NCI-H2196 treated with DMSO at 0.1 percent for 48 hours (cell line): ENCODE measurements around the gene DOK5.

Source experiments
- DNase-seq: peaks from one replicate; lab custom pipeline; 2025; ENCODE audit not compliant: unreplicated experiment; lab: John Stamatoyannopoulos, UW

Gene DOK5

GRCh38 chr20:54608039-54608745, 132.8 kb downstream of the DOK5 start:
- no peak for DNase-seq

DNA sequence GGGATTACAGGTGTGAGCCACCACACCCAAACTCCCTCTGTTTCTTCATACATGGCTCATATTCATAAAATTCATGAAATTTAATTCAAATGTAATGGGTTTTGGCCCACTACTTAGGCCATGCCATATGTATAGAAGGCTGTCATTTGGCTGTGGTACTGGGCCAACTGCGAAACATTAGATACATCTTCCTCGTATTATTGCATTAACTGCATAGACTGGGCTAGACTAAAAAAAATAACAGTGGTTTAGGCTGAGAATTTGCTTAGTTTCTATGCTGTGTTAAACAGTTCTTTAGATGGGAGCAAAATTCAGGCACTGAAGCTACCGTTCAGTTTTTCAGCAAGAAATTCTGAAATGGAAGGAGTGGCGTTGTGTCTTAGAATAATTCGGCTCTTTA, 133.6 kb downstream of the DOK5 start:
- no peak for DNase-seq

GRCh38 chr20:54611708-54612412, 136.5 kb downstream of the DOK5 start:
- no peak for DNase-seq

DNA sequence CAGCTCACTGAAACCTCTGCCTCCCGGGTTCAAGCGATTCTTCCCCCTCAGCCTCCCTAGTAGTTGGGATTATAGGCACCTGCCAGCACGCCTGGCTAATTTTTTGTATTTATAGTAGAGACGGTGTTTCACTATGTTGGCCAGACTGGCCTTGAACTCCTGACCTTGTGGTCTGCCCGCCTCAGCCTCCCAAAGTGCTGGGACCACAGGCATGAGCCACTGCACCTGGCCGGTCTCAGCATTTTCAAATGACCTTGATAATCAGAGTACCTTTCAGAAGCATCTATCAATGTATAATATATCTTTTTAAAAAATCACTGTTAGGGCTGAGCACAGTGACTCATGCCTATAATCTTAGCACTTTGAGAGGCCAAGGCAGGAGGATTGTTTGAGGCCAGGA, 143.0 kb downstream of the DOK5 start:
- DNase-seq, result no peak

- no peak for DNase-seq
These were observed 143.8 kb downstream of the DOK5 start for GRCh38 chr20:54619181-54619580.

- DNase-seq, result no peak
These were observed 144.3 kb downstream of the DOK5 start for GRCh38 chr20:54619682-54620081.

DNA sequence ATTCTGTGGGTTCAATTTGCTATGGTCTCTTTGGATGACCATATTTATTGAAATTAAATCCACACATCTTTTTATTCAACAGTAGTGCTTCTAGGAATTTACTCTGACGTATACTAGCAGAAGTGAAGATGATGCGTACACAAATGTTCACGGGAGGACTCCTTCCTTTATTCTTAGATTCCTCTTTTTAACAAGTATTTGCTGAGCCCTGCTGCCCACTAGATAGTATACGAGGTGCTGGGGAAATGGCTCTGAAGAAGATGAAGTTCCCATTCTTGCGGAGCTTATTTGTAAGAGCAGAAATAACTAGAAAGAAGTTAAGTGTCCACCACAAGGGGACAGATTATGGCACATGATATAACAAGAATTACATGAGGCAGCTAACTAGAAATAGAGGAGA, 145.2 kb downstream of the DOK5 start:
- no peak for DNase-seq

- DNase-seq, result no peak
These were observed 147.2 kb downstream of the DOK5 start for GRCh38 chr20:54622333-54623295.

DNA sequence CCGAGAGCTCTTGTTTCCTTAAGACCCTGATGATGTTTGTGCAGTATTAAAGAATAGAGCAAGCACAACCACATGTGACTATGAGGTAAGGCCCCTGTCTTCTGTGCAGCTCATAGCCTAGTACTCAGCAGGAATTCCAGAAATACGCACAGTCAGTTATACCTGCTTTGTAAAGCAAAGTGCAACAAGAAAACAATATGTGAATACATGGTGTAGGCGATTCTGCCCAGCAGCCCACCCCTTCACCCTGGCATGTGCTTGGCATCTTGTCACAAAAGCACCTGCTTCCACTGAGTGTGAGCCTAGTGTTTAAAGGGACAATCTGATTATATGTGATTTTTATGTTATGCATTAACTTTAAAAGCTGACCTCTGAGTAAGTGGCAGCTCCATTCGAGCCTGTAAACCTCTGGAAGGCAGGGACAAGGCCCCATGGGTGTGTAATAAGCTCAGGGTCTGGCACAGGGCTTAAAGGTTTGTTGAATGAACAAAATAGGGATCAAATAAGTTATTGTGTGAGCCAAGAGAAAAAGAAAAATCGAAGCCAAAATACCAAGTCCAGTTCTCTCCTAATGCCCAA, 148.7 kb downstream of the DOK5 start:
- no peak for DNase-seq

- no peak for DNase-seq
These were observed 149.5 kb downstream of the DOK5 start for GRCh38 chr20:54624706-54625390.

- DNase-seq, result no peak
These were observed 150.1 kb downstream of the DOK5 start for GRCh38 chr20:54625497-54625896.

DNA sequence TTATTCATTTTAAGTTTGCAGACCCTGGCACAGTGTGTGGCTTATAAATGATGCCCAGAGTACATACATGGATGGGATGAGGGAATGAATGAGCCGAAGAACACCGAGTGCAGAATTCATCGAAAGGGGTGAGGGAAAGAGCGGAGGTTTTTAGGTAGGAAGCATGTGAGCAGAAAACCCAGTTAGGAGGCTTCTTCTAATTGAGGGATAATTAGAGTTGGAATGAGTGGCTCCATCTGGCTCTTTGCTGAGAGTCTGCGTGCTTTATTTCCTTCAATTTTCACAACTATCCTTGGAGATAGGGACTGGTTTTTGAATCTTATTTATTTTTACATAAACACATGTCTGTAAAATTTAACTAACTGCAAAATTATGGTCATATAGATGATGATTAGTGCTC, 150.7 kb downstream of the DOK5 start:
- DNase-seq, result no peak

GRCh38 chr20:54629632-54630031, 154.2 kb downstream of the DOK5 start:
- DNase-seq, result no peak

DNA sequence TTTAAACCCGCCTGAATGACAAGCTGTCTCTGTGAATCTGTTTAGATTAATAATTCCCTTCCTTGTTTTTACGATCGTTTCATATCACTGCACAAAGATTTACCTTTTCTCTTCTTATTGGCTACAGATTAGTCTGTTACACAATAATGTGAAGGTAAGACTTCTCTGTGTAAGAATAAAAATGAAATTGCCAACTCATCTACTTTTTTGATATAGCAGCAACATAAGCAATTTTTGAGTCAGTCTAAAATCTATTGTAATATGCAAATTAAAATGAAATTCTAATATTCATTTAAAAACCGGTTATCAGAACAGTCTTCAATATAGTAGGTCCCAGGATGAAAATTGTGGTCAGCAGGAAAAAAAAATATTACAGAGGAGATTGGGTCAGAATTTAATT, 155.2 kb downstream of the DOK5 start:
- DNase-seq, result no peak

DNA sequence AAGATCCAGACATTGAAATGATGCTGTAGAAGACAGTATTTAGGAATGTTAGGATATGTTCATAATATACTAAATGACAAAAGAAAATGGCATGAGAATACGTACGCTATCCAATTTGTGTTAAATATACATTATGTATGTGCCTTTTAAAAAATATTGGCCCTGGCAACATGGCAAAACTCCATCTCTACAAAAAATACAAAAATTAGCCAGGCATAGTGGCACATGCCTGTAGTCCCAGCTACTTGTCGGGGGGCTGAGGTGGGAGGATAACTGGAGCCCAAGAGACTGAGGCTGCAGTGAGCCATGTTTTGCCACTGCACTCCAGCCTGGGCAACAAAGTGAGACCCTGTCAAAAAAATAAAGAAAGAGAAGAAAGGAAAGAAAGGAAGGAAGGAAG, 155.7 kb downstream of the DOK5 start:
- no peak for DNase-seq

DNA sequence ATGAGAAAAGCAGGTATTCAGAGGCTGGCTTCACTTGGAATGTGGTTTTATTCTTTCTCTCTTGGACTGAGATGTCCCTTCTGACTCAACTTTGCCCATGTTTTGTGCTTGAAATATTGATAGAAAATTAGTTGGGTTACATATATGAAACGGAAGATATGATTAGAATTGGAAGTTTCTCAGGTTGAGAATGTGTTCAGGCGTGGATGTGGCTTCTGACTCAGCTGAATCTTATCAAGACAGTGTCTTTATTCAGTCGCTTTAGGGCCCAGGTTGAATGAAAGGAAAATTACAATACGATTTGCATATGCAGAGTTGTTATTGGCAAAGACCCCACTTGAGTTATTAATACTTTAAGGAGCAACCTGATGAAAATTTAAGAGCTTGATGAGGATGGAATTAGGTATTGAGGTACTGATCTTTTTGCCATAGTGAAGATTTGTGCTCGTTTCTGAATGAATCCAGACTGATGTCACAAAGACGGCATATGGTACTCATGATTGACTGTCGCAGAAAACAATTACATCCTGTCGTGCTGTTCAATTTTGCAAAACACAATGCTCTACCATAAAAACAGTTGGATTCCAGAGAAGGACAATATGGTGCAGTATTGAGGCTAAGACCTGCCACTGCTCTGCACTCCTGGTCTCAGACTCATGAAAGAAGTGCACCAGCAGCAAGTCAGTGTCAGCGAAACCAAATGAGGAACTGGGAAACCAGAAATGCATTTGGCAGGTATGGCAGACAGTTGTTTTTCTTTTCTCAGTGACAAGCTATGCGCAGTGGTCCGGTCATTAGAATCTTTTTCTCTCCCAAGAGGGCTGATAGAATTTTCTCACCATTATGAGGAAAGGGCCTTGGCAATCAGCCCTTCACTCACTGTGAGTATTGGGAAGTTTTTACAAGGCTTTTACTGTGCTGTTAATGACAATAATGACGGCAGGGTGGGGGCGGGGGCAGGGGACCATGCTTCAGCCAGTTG, 158.3 kb downstream of the DOK5 start:
- DNase-seq, result no peak

GRCh38 chr20:54636575-54636974, 161.2 kb downstream of the DOK5 start:
- no peak for DNase-seq

DNA sequence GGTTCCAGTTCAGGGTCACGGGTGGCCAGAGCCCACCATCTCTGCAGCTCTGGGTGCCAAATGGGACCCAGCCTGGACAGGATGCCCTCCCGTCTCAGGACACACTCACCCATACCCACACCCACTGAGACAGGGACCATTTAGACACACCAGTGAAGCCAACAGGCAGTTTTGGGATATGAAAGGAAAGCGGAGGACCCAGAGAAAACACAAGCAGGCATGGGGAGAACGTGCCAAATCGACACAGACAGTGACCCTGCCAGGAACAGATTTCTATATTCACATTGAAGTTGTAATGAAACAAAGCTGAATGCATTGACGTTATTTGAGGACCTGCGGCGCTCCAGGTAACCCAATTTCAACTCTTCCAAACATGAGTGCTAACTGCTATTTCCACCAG, 164.5 kb downstream of the DOK5 start:
- DNase-seq, result no peak

DNA sequence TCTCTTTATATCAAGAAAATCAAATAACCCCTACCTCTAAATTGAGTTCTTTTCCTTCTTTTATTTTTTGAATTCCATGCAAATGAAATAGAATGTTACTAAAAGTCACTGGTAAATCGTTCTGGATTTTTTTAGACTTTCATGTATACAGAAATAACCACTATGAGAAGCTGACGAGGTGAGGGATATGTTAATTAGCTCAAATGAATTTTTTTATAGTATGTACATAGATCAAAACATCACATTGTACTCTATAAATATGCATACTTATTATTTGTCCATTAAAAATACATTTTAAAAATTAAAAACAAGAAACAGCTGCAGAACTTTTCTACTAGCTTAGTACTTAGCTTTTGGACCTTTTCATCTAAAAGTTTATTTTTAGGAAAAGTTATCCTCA, 165.4 kb downstream of the DOK5 start:
- no peak for DNase-seq
